Lower leg skin (tissue), 3 donors: ENCODE data around the gene SYT1.

Experiments
- CTCF ChIP-seq, 3 donors: fragments of 450-650 bp; IDR thresholded peaks; one replicate each; pipeline ENCODE4 v1.5.1; 2016; ENCODE audit warnings: antibody characterized with exemption in 3 of 3, mild to moderate bottlenecking in 3 of 3, moderate library complexity in 2 of 3
- POLR2A ChIP-seq, 2 donors: fragments of 450-650 bp; IDR thresholded peaks; one replicate each; pipeline ENCODE4 v1.6.1; 2016 to 2017; ENCODE audit warnings: antibody characterized with exemption in 2 of 2, mild to moderate bottlenecking in 1 of 2, moderate library complexity in 1 of 2

GRCh38 chr12:79236920-79237319 is 372.3 kb downstream of the SYT1 start:
- TF ChIP-seq CTCF (IDR thresholded peaks at IDR 0.05) (no peak), POLR2A (IDR thresholded peaks at IDR 0.05) (no peak)
